GM23248 (cell line): Measurements from ENCODE around the gene PTS. TPM values are rescaled to one million over a fixed set of nuclear protein-coding genes. Genes with fewer than 3 reads are reported as not detected.

Experiments
- DNase-seq: peaks from one replicate; pipeline ENCODE4 v3.0.0-alpha.2; 2015
- H2AFZ ChIP-seq: fragments of 200-600 bp; sonication (generic); 2 replicates; pipeline ENCODE4 v1.6.1; 2016; ENCODE audit warnings: antibody characterized with exemption
- H3F3A ChIP-seq: fragments of 200-600 bp; sonication (generic); 2 replicates; pipeline ENCODE4 v1.6.1; 2016; ENCODE audit warnings: mild to moderate bottlenecking, antibody characterized with exemption, mixed run types; ENCODE audit not compliant: insufficient read depth
- H3K27ac ChIP-seq: fragments of 200-600 bp; sonication (generic); 2 replicates; pipeline ENCODE4 v1.5.1; 2016; ENCODE audit warnings: mild to moderate bottlenecking
- H3K27me3 ChIP-seq: fragments of 200-600 bp; sonication (generic); replicated peaks from 2 replicates; pipeline ENCODE4 v1.6.1; 2016; ENCODE audit warnings: mild to moderate bottlenecking; ENCODE audit not compliant: insufficient read depth
- H3K36me3 ChIP-seq: fragments of 200-600 bp; sonication (generic); 2 replicates; pipeline ENCODE4 v1.6.1; 2016; ENCODE audit warnings: low read depth, mild to moderate bottlenecking
- H3K4me1 ChIP-seq: fragments of 200-600 bp; sonication (generic); 2 replicates; pipeline ENCODE4 v1.6.1; 2016; ENCODE audit warnings: mild to moderate bottlenecking; ENCODE audit not compliant: insufficient read depth
- H3K4me2 ChIP-seq: fragments of 200-600 bp; sonication (generic); one replicate; pipeline ENCODE4 v1.6.1; 2016; ENCODE audit warnings: mild to moderate bottlenecking; ENCODE audit not compliant: unreplicated experiment
- H3K4me3 ChIP-seq: fragments of 200-600 bp; sonication (generic); 2 replicates; pipeline ENCODE4 v1.5.1; 2016; ENCODE audit warnings: mild to moderate bottlenecking
- H3K79me2 ChIP-seq: fragments of 200-600 bp; sonication (generic); 2 replicates; pipeline ENCODE4 v1.6.1; 2016; ENCODE audit warnings: mild to moderate bottlenecking; ENCODE audit not compliant: insufficient read depth
- H3K9ac ChIP-seq: fragments of 200-600 bp; sonication (generic); 2 replicates; pipeline ENCODE4 v1.6.1; 2016; ENCODE audit warnings: mild to moderate bottlenecking
- H3K9me2 ChIP-seq: fragments of 200-600 bp; sonication (generic); 2 replicates; pipeline ENCODE4 v1.6.1; 2016; ENCODE audit warnings: mixed run types, mild to moderate bottlenecking, moderate library complexity; ENCODE audit not compliant: insufficient read depth
- H3K9me3 ChIP-seq: fragments of 200-600 bp; sonication (generic); one replicate; pipeline ENCODE4 v1.6.1; 2017; ENCODE audit warnings: low read depth
- H4K20me1 ChIP-seq: fragments of 200-600 bp; sonication (generic); 2 replicates; pipeline ENCODE4 v1.6.0; 2016; ENCODE audit not compliant: insufficient read depth
- EZH2 ChIP-seq: fragments of 200-600 bp; sonication (generic); IDR thresholded peaks from 2 replicates; pipeline ENCODE4 v1.6.1; 2018; ENCODE audit warnings: antibody characterized with exemption, mild to moderate bottlenecking; ENCODE audit not compliant: insufficient read depth, poor library complexity, severe bottlenecking
- EZH2phosphoT487 ChIP-seq: fragments of 200-600 bp; sonication (generic); IDR thresholded peaks from 2 replicates; pipeline ENCODE4 v1.6.1; 2018; ENCODE audit warnings: antibody characterized with exemption, moderate library complexity, mild to moderate bottlenecking, low read depth; ENCODE audit not compliant: insufficient read depth
- WGBS, 2 experiments: methylation state at CpG; one replicate each; pipeline ENCODE4 v1.1.6; 2015 to 2017; ENCODE audit warnings: low lambda C conversion rate in 2 of 2, low coverage in 1 of 2; ENCODE audit errors: missing lambda C conversion rate in 2 of 2; 5-methylcytosine and 5-hydroxymethylcytosine counted together
- in situ Hi-C: fragments of 300-500 bp; cut with MboI; formaldehyde crosslinking; loops from 2 replicates; pipeline ENCODE4 v1.15.0; 2020
- polyA plus RNA-seq: library from polyadenylated mRNA; unstranded; fragments of >200 nt; fragmentation: Nextera tagmentation; extraction: Ambion mirVana; gene quantifications from 2 replicates; pipeline ENCODE4 v1.2.1, GENCODE V29; 2016
- total RNA-seq: library from RNA; depleted of rRNA; stranded (reverse); fragments of >200 nt; shearing (Covaris generic); gene quantifications from 2 replicates; pipeline ENCODE4 v1.2.3, GENCODE V29; 2014

The PTS gene
- total and polyA plus RNA-seq, 2 experiments from 2014 or later = 36.5 to 100 TPM

- peaks cover 14% of the 10 kb centered on the region; the same call in 1 of the 2 replicates for H3K4me1 ChIP-seq
- in situ Hi-C loops = no loop called here
- peaks cover 6% of the 10 kb centered on the region for H3K79me2 ChIP-seq
- H4K20me1 ChIP-seq = no peaks in the 10 kb centered on the region
- WGBS, 2 experiments = 96 to 98% methylated on average over 3 of the region's 3 CpGs
- H2AFZ ChIP-seq = no peak overlapping the region
- no peaks in the 10 kb centered on the region for H3K9me3 ChIP-seq
- H3K9me2 ChIP-seq = no peaks in the 10 kb centered on the region
- no peak overlapping the region for H3K4me3 ChIP-seq
- no peak overlapping the region for H3K9ac ChIP-seq
- no peak overlapping the region for H3K4me2 ChIP-seq
- no peak overlapping the region for H3K27ac ChIP-seq
- no peak for TF ChIP-seq EZH2phosphoT487
- H3K27me3 ChIP-seq = no peaks in the 10 kb centered on the region
- peaks cover 50% of the 10 kb centered on the region for H3K36me3 ChIP-seq
- no peak for DNase-seq
- H3F3A ChIP-seq = peaks cover 13% of the 10 kb centered on the region; the same call in 1 of the 2 replicates
These were observed 11.8 kb downstream of the PTS start for GRCh38 chr11:112238041-112238440.

GRCh38 chr11:112241486-112241885 lies 15.3 kb downstream of the PTS start:
- Histone ChIP-seq H3K9me2 (no peaks in the 10 kb centered on the region), H3K79me2 (no peaks in the 10 kb centered on the region), H2AFZ (no peak overlapping the region), H3K4me2 (peak overlapping the region; percentile 4), H3K4me3 (no peak overlapping the region), H3K36me3 (peaks cover 23% of the 10 kb centered on the region), H3K4me1 (peaks cover 14% of the 10 kb centered on the region; the same call in 1 of the 2 replicates), H3F3A (peaks cover 18% of the 10 kb centered on the region; the same call in 1 of the 2 replicates), H3K27ac (peak overlapping the region; percentile 26; the same call in 1 of the 2 replicates), H3K27me3 (no peaks in the 10 kb centered on the region), H4K20me1 (no peaks in the 10 kb centered on the region), H3K9me3 (no peaks in the 10 kb centered on the region), H3K9ac (no peak overlapping the region)
- peak; percentile 81 for DNase-seq
- 40 to 50% methylated on average over 3 of the region's 3 CpGs for WGBS, 2 experiments
- TF ChIP-seq EZH2 (no peak), EZH2phosphoT487 (peak; percentile 78; the same call in 1 of the 2 replicates)
- in situ Hi-C loops = no loop called here

GRCh38 chr11:112247201-112247600 lies 21.0 kb downstream of the PTS start:
- TF ChIP-seq EZH2 (no peak), EZH2phosphoT487 (no peak)
- Histone ChIP-seq H3K4me2 (no peak overlapping the region), H4K20me1 (no peaks in the 10 kb centered on the region), H3K9me3 (no peaks in the 10 kb centered on the region), H3F3A (0 out of 2 replicates have a peak, but pooled peaks cover 14% of the 10 kb centered on the region), H3K79me2 (no peaks in the 10 kb centered on the region), H3K27me3 (no peaks in the 10 kb centered on the region), H3K9me2 (no peaks in the 10 kb centered on the region), H3K4me1 (peaks cover under 1% of the 10 kb centered on the region; the same call in 1 of the 2 replicates), H3K36me3 (peaks cover 6% of the 10 kb centered on the region; the same call in 1 of the 2 replicates), H3K27ac (no peak overlapping the region), H3K9ac (no peak overlapping the region), H2AFZ (no peak overlapping the region), H3K4me3 (no peak overlapping the region)
- DNase-seq = peak; percentile 37
- in situ Hi-C loops = no loop called here
- whole genome bisulfite sequencing, 2 experiments = 71 to 74% methylated on average over 4 of the region's 4 CpGs

- WGBS, 2 experiments = 87 to 100% methylated on average over 2 of the region's 2 CpGs
- H3K4me1 ChIP-seq = no peaks in the 10 kb centered on the region
- no peak overlapping the region for H3K4me2 ChIP-seq
- H3K9me2 ChIP-seq = no peaks in the 10 kb centered on the region
- H4K20me1 ChIP-seq = no peaks in the 10 kb centered on the region
- H3K27ac ChIP-seq = no peak overlapping the region
- H3F3A ChIP-seq = 0 out of 2 replicates have a peak, but pooled peaks cover 14% of the 10 kb centered on the region
- DNase-seq = peak; percentile 45
- no peaks in the 10 kb centered on the region for H3K36me3 ChIP-seq
- no peaks in the 10 kb centered on the region for H3K27me3 ChIP-seq
- H3K79me2 ChIP-seq = no peaks in the 10 kb centered on the region
- TF ChIP-seq EZH2phosphoT487 (no peak), EZH2 (no peak)
- in situ Hi-C loops = no loop called here
- H3K4me3 ChIP-seq = no peak overlapping the region
- H3K9me3 ChIP-seq = no peaks in the 10 kb centered on the region
- H2AFZ ChIP-seq = no peak overlapping the region
- H3K9ac ChIP-seq = no peak overlapping the region
These were observed 22.0 kb downstream of the PTS start for GRCh38 chr11:112248201-112248600.
